GM19043 (cell line): ENCODE measurements around the gene TMPRSS11A.

Experiments
- ATAC-seq: cut with Tn5 transposase; IDR thresholded peaks from one replicate; pipeline ENCODE4 v1.9.1; 2021; ENCODE audit warnings: low read depth; ENCODE audit not compliant: unreplicated experiment

TMPRSS11A gene

GRCh38 chr4:67963356-67963755, at the start of gene TMPRSS11A:
Gene TMPRSS11A (minus strand): TSS chr4:67963493. CDS start chr4:67963393, 100 bp downstream.
- no peak for ATAC-seq

GRCh38 chr4:68011684-68012083, 48.4 kb upstream of the TMPRSS11A start:
- no peak for ATAC-seq

GRCh38 chr4:68002906-68003305, 39.6 kb upstream of the TMPRSS11A start:
- ATAC-seq, result no peak

- ATAC-seq, result no peak
These were observed 32.8 kb upstream of the TMPRSS11A start for GRCh38 chr4:67996127-67996526.

GRCh38 chr4:67988991-67989390, 25.7 kb upstream of the TMPRSS11A start:
- ATAC-seq, result no peak

GRCh38 chr4:67983333-67983732, 20.0 kb upstream of the TMPRSS11A start:
- no peak for ATAC-seq

- ATAC-seq, result no peak
These were observed 17.2 kb upstream of the TMPRSS11A start for GRCh38 chr4:67980512-67980911.

- no peak for ATAC-seq
These were observed 10.3 kb upstream of the TMPRSS11A start for GRCh38 chr4:67973608-67974007.

- ATAC-seq, result no peak
These were observed 8.4 kb downstream of the TMPRSS11A start for GRCh38 chr4:67954890-67955289.

GRCh38 chr4:67941074-67941473, 22.2 kb downstream of the TMPRSS11A start:
- no peak for ATAC-seq

GRCh38 chr4:67940506-67940905, 22.8 kb downstream of the TMPRSS11A start:
- ATAC-seq, result no peak

GRCh38 chr4:67939195-67939594, 24.1 kb downstream of the TMPRSS11A start:
- ATAC-seq, result no peak

GRCh38 chr4:67935888-67936287, 27.4 kb downstream of the TMPRSS11A start:
- no peak for ATAC-seq

- ATAC-seq, result no peak
These were observed 28.7 kb downstream of the TMPRSS11A start for GRCh38 chr4:67934628-67935027.

- ATAC-seq, result no peak
These were observed 29.5 kb downstream of the TMPRSS11A start for GRCh38 chr4:67933755-67934154.

GRCh38 chr4:67933038-67933437, 30.3 kb downstream of the TMPRSS11A start:
- no peak for ATAC-seq

GRCh38 chr4:67931256-67931655, 32.0 kb downstream of the TMPRSS11A start:
- no peak for ATAC-seq

- no peak for ATAC-seq
These were observed 33.9 kb downstream of the TMPRSS11A start for GRCh38 chr4:67929426-67929825.

GRCh38 chr4:67928546-67928945, 34.7 kb downstream of the TMPRSS11A start:
- ATAC-seq, result no peak

- ATAC-seq, result no peak
These were observed 36.0 kb downstream of the TMPRSS11A start for GRCh38 chr4:67927251-67927650.

GRCh38 chr4:67926485-67926884, 36.8 kb downstream of the TMPRSS11A start:
- no peak for ATAC-seq

- ATAC-seq, result no peak
These were observed 40.6 kb downstream of the TMPRSS11A start for GRCh38 chr4:67922697-67923096.

- ATAC-seq, result no peak
These were observed 44.9 kb downstream of the TMPRSS11A start for GRCh38 chr4:67918428-67918827.
